Epithelial cell of esophagus (primary cell): ENCODE measurements around the gene PALB2.

ENCODE experiments used
- DNase-seq: peaks from one replicate; pipeline ENCODE4 v3.0.0; 2010; ENCODE audit warnings: low read depth
- H3K4me3 ChIP-seq: 2 replicates; pipeline ENCODE4 v1.5.1; 2011; ENCODE audit warnings: mild to moderate bottlenecking, low read length, control low read depth
- CTCF ChIP-seq: IDR thresholded peaks from 2 replicates; pipeline ENCODE4 v1.5.1; 2011; ENCODE audit warnings: low read depth, mild to moderate bottlenecking, low read length, control low read depth, inconsistent platforms; ENCODE audit not compliant: insufficient read depth; ENCODE audit errors: missing control alignments

PALB2 gene

GRCh38 chr16:23580391-23580790 is 60.7 kb downstream of the PALB2 start:
- DNase-seq: no peak
- no peak overlapping the region for H3K4me3 ChIP-seq
- TF ChIP-seq CTCF: no peak

- DNase-seq: no peak
- TF ChIP-seq CTCF: no peak
These were observed 61.7 kb downstream of the PALB2 start for GRCh38 chr16:23579371-23579770.

GRCh38 chr16:23578101-23578830 is 62.8 kb downstream of the PALB2 start:
- DNase-seq: peak; percentile 41
- no peak overlapping the region for H3K4me3 ChIP-seq
- TF ChIP-seq CTCF: no peak

More at GRCh38 chr16:23579371-23579770, 61.7 kb downstream of the PALB2 start:
- no peak overlapping the region for H3K4me3 ChIP-seq

GRCh38 chr16:23577493-23577892 is 63.6 kb downstream of the PALB2 start:
- no peak for DNase-seq
- no peak overlapping the region for H3K4me3 ChIP-seq
- TF ChIP-seq CTCF: no peak

- TF ChIP-seq CTCF: no peak
- H3K4me3 ChIP-seq: no peak overlapping the region
- DNase-seq: no peak
These were observed 65.3 kb downstream of the PALB2 start for GRCh38 chr16:23575834-23576233.

GRCh38 chr16:23573817-23574216 is 67.3 kb downstream of the PALB2 start:
- no peak for DNase-seq
- TF ChIP-seq CTCF: no peak
- no peak overlapping the region for H3K4me3 ChIP-seq

GRCh38 chr16:23572394-23572793 is 68.7 kb downstream of the PALB2 start:
- no peak overlapping the region for H3K4me3 ChIP-seq
- TF ChIP-seq CTCF: no peak
- no peak for DNase-seq
